Left ventricle myocardium inferior (tissue), 1 donor: Measurements from ENCODE around the gene POLA1. TPM values are rescaled to one million over a fixed set of nuclear protein-coding genes. Genes with fewer than 3 reads are reported as not detected.

Source experiments
- DNase-seq: peaks from one replicate; pipeline ENCODE4 v3.0.0-alpha.2; 2020
- H3K27ac ChIP-seq: fragments of 200-600 bp; replicated peaks from 2 replicates; pipeline ENCODE4 v1.8.0; 2021
- H3K27me3 ChIP-seq: fragments of 200-600 bp; 2 replicates; pipeline ENCODE4 v1.8.0; 2021; ENCODE audit warnings: low read depth
- H3K36me3 ChIP-seq: fragments of 200-600 bp; 2 replicates; pipeline ENCODE4 v1.8.0; 2021
- H3K4me1 ChIP-seq: fragments of 200-600 bp; 2 replicates; pipeline ENCODE4 v1.8.0; 2021
- H3K4me3 ChIP-seq: fragments of 200-600 bp; 2 replicates; pipeline ENCODE4 v1.8.0; 2021; ENCODE audit warnings: mild to moderate bottlenecking, moderate library complexity
- H3K9me3 ChIP-seq: fragments of 200-600 bp; replicated peaks from 2 replicates; pipeline ENCODE4 v1.8.0; 2021
- CTCF ChIP-seq: fragments of 200-600 bp; IDR thresholded peaks from 2 replicates; pipeline ENCODE4 v1.8.0; 2021; ENCODE audit warnings: antibody characterized with exemption, mild to moderate bottlenecking, borderline replicate concordance
- intact Hi-C: fragments of 100-400 bp; cut with micrococcal nuclease; formaldehyde crosslinking; loops from one replicate; pipeline ENCODE4 v1.11.0; 2022
- total RNA-seq: library from RNA; stranded (reverse); fragmentation: NEBNext Ultra II Directional; extraction: Animal tissue kit (Norgen Biotek cat#: 25700); gene quantifications from one replicate; pipeline ENCODE4 v1.2.1, GENCODE V29; 2021
- donor health status: DM: no; HTN: yes; CAD: no; lungs with severe emphysema.

POLA1 gene
- total RNA-seq, 1 donor from 2014 or later: 7.3 TPM

- no peak for TF ChIP-seq CTCF
- Histone ChIP-seq H3K4me1 (no peaks in the 10 kb centered on the region), H3K27ac (no peak overlapping the region), H3K36me3 (no peaks in the 10 kb centered on the region), H3K4me3 (no peak overlapping the region), H3K9me3 (no peaks in the 10 kb centered on the region), H3K27me3 (no peaks in the 10 kb centered on the region)
- intact Hi-C loops: no loop called here
- DNase-seq: no peak
Measured at GRCh38 chrX:24842486-24842885, 148.8 kb downstream of the POLA1 start.

GRCh38 chrX:24846550-24847150 is 152.9 kb downstream of the POLA1 start:
- TF ChIP-seq CTCF: no peak
- Histone ChIP-seq H3K27me3 (no peaks in the 10 kb centered on the region), H3K4me1 (no peaks in the 10 kb centered on the region), H3K4me3 (no peak overlapping the region), H3K9me3 (no peaks in the 10 kb centered on the region), H3K36me3 (no peaks in the 10 kb centered on the region), H3K27ac (no peak overlapping the region)
- intact Hi-C loops: no loop called here
- no peak for DNase-seq

GRCh38 chrX:24851289-24851688 is 157.6 kb downstream of the POLA1 start:
- no peaks in the 10 kb centered on the region for H3K9me3 ChIP-seq
- no peaks in the 10 kb centered on the region for H3K27me3 ChIP-seq
- TF ChIP-seq CTCF: no peak
- no peaks in the 10 kb centered on the region for H3K36me3 ChIP-seq
- H3K27ac ChIP-seq: no peak overlapping the region
- H3K4me1 ChIP-seq: no peaks in the 10 kb centered on the region
- no peak for DNase-seq
- intact Hi-C loops: no loop called here
- H3K4me3 ChIP-seq: no peak overlapping the region

- Histone ChIP-seq H3K27ac (no peak overlapping the region), H3K36me3 (no peaks in the 10 kb centered on the region), H3K9me3 (no peaks in the 10 kb centered on the region), H3K27me3 (no peaks in the 10 kb centered on the region), H3K4me3 (no peak overlapping the region), H3K4me1 (no peaks in the 10 kb centered on the region)
- no peak for TF ChIP-seq CTCF
- DNase-seq: no peak
- intact Hi-C loops: no loop called here
Measured at GRCh38 chrX:24851780-24852179, 158.1 kb downstream of the POLA1 start.

GRCh38 chrX:24858004-24858746 is 164.5 kb downstream of the POLA1 start:
- H3K4me3 ChIP-seq: no peak overlapping the region
- H3K9me3 ChIP-seq: no peaks in the 10 kb centered on the region
- no peaks in the 10 kb centered on the region for H3K27me3 ChIP-seq
- intact Hi-C loops: no loop called here
- H3K27ac ChIP-seq: no peak overlapping the region
- no peaks in the 10 kb centered on the region for H3K4me1 ChIP-seq
- DNase-seq: no peak
- H3K36me3 ChIP-seq: no peaks in the 10 kb centered on the region
- TF ChIP-seq CTCF: no peak
